Muscle layer of duodenum (tissue), 2 donors: ENCODE measurements around the gene ABLIM2.

Experiments used
- H3K27ac ChIP-seq: one replicate; pipeline ENCODE4 v1.7.0; 2013; ENCODE audit warnings: mild to moderate bottlenecking, low read length
- H3K27me3 ChIP-seq: one replicate; pipeline ENCODE4 v1.7.0; 2013; ENCODE audit warnings: low read depth, mild to moderate bottlenecking, control low read depth, low read length
- H3K36me3 ChIP-seq, 2 donors: one replicate each; pipeline ENCODE4 v1.7.0; 2013; ENCODE audit warnings: low read length in 2 of 2, control low read depth in 1 of 2, mild to moderate bottlenecking in 1 of 2; ENCODE audit not compliant: insufficient read depth in 2 of 2, control insufficient read depth in 1 of 2
- H3K4me1 ChIP-seq, 2 donors: one replicate each; pipeline ENCODE4 v1.7.0; 2013; ENCODE audit warnings: low read length in 2 of 2, mild to moderate bottlenecking in 2 of 2, control low read depth in 1 of 2, moderate library complexity in 1 of 2; ENCODE audit not compliant: insufficient read depth in 2 of 2, control insufficient read depth in 1 of 2
- H3K4me3 ChIP-seq, 2 donors: one replicate each; pipeline ENCODE4 v1.7.0; 2013; ENCODE audit warnings: low read length in 2 of 2, low read depth in 1 of 2, mild to moderate bottlenecking in 1 of 2
- H3K9me3 ChIP-seq, 2 donors: one replicate each; pipeline ENCODE4 v1.7.0; 2013; ENCODE audit warnings: low read length in 2 of 2, control low read depth in 1 of 2, mild to moderate bottlenecking in 1 of 2; ENCODE audit not compliant: control insufficient read depth in 1 of 2
- donor health status: healthy.

Gene ABLIM2

DNA sequence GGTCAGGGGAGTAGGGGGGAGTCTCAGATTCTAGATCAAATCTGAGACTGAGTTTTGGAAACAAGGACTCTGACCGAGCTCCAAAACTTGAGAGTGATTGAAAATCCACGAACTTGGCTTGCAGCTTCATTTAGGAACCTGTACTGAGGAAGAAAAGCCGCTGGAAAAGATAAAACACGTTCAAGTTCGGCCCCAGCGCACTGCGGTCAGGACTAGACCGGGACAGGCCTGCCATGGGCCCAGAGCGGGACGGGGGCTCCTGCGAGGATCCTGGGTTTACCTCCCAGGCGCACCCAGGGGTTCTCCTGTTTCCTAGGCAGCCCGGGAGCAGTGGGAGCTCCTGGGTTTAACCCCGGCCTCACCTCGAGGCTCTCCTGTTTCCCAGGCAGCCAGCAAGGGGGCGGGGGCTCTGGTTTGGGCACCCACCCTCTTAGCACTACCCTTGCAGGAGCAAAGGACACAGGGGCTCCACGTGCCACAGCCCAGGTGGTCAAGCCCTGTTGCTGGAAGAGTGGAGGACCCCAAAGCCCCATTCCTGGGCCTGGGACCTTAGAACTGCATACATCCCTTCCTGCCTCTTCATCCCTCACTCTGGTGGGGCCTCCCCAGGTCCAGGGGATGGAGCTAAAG lies 74.5 kb downstream of the ABLIM2 start:
- no peak overlapping the region for H3K27ac ChIP-seq
- no peaks in the 10 kb centered on the region for H3K4me1 ChIP-seq
- H3K36me3 ChIP-seq: no peaks in the 10 kb centered on the region
- H3K27me3 ChIP-seq: no peaks in the 10 kb centered on the region
- no peaks in the 10 kb centered on the region for H3K9me3 ChIP-seq
- no peak overlapping the region for H3K4me3 ChIP-seq

DNA sequence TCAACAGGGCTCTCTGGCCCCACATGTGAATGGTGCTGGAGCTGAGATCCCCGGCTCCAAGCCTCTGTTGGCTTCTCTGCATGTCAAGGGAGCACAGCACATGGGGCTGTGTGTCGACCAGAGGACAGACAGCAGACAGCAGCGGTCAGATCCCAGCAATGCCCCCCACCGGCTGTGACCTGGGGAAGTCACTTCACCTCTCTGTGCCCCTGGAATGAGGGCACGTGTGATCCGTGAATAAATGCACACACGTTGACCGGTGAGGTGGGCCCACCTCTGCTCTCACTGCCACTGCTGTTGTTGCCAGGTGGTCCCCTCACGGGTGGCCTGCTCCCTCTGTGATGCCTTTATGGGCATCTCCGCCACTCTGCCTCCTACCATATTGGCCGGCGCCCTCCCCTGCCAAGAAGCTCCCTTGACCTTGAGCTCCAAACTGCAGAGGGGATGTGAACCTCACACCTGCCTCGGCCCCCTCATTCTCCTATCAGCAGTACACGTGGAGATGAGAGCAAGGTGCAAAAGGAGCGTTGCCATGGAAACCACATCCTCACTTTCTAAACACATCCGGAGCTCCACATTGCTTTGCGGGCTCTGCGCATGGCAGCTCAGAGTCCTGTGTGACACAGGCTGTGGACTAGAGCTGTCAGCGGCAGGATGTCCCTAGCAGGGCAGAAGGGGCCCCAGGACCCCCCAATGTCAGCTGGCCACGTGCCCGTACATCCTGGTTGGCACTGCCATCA lies 75.4 kb downstream of the ABLIM2 start:
- H3K27me3 ChIP-seq: no peaks in the 10 kb centered on the region
- no peaks in the 10 kb centered on the region for H3K36me3 ChIP-seq
- no peak overlapping the region for H3K27ac ChIP-seq
- H3K4me1 ChIP-seq: no peaks in the 10 kb centered on the region
- no peaks in the 10 kb centered on the region for H3K9me3 ChIP-seq
- H3K4me3 ChIP-seq: no peak overlapping the region

DNA sequence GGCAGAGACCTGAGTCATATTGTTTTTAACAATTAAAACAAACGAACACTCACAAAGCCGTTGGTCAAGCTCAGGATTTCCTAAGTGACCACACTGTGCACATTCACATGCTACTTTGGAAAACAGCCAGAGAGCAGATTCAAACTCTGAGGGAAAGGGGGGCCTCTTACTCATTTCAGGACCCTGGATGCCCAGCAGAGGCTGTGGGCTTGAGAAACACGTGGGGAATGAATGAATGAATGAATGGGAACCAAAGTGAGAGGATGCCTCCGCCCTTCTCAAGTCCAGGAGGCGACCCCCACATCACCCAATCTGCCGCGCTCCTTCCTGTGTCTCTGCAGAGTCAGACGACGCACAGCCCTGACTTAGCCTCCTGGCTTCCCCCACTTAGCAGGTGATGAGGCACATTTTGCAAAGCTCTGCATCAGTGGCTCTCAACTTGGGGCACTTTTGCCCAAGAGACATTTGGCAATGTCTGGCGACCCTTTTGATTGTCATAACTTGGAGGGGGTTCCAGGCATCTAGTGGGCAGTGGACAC lies 76.0 kb downstream of the ABLIM2 start:
- Histone ChIP-seq H3K27ac (no peak overlapping the region), H3K4me3 (no peak overlapping the region)

DNA sequence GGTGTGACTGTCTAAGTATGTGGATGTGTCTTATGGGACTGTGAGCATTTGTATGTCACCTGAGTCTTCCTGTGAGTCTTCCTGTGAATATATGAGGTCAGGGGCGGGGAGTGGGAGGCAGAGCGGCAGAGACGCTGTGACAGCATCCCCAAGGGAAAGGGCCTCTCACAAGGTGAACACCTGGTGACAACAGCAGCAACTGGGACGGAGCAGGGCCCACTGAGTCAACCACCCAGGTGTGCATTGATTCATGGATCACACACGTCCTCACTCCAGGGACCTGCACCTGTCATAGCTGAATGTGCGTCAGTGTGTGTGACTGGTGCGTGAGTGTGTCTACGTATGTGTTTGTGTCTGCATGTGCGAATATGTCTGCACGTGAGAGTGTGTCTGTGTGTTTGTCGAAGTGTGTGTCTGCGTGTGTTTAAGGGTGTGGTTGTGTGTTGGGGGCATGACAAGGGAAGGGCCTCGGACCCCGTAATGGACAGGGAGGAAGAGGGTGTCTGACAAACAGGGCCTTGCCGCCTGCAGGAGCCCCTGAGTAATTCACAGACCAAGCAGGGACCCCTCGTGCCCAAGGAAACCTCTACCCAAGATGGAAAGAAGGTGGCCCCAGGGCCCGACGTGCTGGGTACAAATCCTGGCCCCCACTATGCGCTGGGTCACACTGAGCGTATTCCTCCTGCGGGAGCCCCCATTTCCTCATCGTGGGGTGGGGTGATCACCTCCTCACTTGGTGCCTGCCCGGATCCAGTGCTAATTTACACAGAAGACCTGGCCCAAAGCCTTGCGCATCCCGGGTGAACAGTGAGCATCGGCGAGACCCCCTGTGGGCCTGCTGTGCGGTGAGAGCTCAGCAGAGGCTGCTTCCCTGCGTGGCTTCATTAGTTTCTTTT lies 76.7 kb downstream of the ABLIM2 start:
- no peaks in the 10 kb centered on the region for H3K27me3 ChIP-seq
- peaks cover 0 to 7% of the 10 kb centered on the region in 2 donors for H3K36me3 ChIP-seq
- no peak overlapping the region for H3K27ac ChIP-seq
- no peak overlapping the region for H3K4me3 ChIP-seq
- H3K9me3 ChIP-seq: no peaks in the 10 kb centered on the region
- H3K4me1 ChIP-seq: no peaks in the 10 kb centered on the region

More for the DNA sequence above, 76.0 kb downstream of the ABLIM2 start:
- Histone ChIP-seq H3K36me3 (peaks cover 0 to 2% of the 10 kb centered on the region in 2 donors), H3K9me3 (no peaks in the 10 kb centered on the region), H3K27me3 (no peaks in the 10 kb centered on the region), H3K4me1 (no peaks in the 10 kb centered on the region)

DNA sequence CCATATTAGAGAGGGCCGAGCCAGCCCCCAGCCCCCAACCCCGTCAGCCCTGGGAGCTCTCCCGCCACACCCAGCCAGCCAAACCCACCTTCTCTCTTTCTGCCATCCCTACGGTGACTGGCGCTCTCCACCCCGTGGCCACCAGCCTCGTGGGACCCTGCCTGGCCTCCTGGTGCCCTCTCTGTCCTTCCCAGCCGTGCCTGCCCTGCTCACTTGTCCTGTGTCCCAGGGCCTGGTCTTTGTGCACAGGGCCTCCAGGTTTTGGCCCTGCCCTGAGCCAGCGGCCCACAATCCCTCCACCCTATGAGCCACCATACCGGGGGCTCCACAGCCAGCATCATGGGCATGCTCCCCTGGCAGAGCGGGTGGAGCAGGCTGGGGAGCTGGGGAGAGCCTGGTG lies 77.4 kb downstream of the ABLIM2 start:
- Histone ChIP-seq H3K4me1 (no peaks in the 10 kb centered on the region), H3K9me3 (no peaks in the 10 kb centered on the region), H3K27me3 (no peaks in the 10 kb centered on the region), H3K36me3 (peaks cover 0 to 7% of the 10 kb centered on the region in 2 donors), H3K27ac (no peak overlapping the region), H3K4me3 (no peak overlapping the region)

DNA sequence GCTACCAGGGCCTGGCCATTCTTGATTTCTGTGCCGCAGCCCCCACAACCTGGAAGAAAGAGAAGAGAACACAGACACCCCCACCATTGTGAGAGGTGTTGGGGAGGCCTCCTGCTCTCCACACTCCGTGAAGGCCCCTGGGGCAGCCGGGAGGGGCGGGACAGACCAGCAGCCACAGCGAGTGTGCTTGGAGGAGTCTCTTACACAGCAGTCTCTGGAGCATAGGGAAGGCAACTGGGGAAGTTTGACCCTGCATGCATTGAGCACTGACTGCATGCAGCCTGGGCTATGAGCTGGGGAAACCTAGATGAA lies 77.9 kb downstream of the ABLIM2 start:
- peaks cover 0 to 7% of the 10 kb centered on the region in 2 donors for H3K36me3 ChIP-seq
- no peak overlapping the region for H3K27ac ChIP-seq
- H3K27me3 ChIP-seq: no peaks in the 10 kb centered on the region
- no peaks in the 10 kb centered on the region for H3K9me3 ChIP-seq
- H3K4me3 ChIP-seq: no peak overlapping the region
- H3K4me1 ChIP-seq: no peaks in the 10 kb centered on the region

DNA sequence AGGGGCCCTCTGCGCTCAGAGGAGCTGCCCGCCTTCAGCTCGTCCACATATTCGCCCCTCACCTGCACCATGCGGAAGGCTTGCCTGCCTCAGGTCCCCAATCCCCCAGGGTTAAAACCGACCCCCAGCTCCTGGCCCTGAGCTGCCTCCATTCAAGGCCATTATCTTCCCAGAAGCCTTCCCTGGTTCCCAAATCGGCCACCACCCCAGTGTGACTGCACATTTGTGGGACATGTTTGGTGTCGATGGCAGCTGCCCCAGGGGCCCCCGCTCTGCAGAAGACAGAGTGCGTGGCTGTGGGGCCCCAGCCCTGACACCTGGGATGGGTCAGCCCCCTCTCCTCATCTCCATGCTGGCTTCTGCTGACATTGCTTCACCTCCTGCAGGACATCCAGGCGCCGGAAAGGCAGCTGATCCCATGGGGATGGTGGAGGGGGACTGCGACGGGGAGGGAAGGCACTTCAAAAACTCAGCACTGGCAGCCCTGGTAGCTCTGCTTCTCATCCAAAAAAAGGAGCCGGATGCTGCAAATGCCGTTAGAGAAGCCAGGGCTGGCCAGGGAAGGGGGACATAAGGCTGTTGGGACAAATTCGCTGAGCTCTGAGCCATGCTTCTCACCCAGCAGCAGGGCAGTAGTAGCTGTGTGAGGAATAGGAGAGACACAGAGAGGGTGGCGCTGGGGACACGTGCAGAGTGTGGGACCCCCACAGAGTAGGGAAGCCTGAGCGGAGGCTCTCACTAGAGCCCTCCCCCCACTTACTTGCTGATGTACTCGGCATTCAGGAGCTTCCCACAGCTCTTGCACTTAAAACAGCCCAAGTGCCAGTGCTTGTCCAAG lies 78.5 kb downstream of the ABLIM2 start:
- peaks cover 0 to 7% of the 10 kb centered on the region in 2 donors for H3K36me3 ChIP-seq
- no peaks in the 10 kb centered on the region for H3K4me1 ChIP-seq
- H3K4me3 ChIP-seq: no peak overlapping the region
- no peaks in the 10 kb centered on the region for H3K27me3 ChIP-seq
- H3K27ac ChIP-seq: no peak overlapping the region
- H3K9me3 ChIP-seq: no peaks in the 10 kb centered on the region

DNA sequence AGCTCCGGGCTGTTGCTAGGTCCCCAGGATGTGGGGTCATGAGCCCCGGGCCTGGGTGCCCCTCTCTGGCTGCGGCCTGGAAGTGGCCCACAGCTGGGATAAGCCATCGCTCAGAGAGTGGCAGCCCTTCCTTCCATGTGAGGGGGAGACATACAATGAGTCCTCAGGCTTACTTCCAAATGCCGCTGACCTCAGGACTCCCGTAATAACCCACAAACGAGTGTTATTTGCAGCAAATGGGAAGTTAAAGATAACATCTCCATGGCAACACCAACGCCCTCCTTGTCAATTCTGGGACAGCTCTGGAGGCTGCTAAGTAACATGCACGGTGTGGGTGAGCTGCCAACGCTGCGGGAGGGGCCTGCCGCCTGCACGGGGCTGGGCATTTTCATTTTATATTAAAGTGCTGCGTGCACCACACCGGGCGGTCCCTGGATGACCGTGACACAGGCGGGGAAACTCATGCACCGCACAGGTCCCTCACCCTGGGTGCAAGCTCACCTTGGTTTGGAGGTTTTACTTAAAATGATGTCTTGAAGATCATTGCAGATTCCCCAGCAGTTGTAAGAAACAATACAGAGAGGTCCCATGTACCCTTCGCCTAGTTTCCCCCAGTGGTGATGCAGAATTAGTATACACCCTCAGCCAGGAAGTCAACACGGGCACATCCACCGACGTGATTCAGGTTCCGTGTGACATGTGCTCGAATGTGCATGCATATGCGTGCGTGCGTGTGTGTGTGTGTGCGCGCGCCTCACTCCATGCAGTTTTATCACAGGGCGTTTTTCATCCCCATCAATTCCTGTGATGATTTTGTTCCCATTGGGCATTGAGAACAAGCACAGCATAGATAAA lies 79.4 kb downstream of the ABLIM2 start:
- no peak overlapping the region for H3K4me3 ChIP-seq
- H3K27me3 ChIP-seq: no peaks in the 10 kb centered on the region
- no peak overlapping the region for H3K27ac ChIP-seq
- no peaks in the 10 kb centered on the region for H3K9me3 ChIP-seq
- peaks cover 0 to 7% of the 10 kb centered on the region in 2 donors for H3K36me3 ChIP-seq
- H3K4me1 ChIP-seq: no peaks in the 10 kb centered on the region

DNA sequence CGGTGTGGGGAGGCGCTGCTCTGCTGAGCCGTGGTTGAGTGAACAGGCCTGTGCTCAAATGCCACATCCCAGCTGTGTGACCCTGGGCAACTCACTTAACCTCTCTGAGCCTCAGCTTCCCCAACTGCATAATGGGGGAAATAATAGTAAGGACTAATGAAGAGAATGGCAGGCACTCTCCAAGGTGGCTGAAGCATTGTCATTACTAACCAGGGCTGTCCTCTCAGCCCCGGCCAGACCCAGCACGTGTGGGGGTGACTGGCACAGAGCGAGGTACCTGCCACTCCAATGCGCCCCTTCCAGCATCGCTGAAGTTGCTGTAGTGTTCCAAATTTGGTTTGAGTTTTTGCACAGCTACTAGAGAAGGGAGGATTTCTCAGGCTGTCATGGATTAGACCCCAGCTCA lies 80.0 kb downstream of the ABLIM2 start:
- no peaks in the 10 kb centered on the region for H3K9me3 ChIP-seq
- H3K27ac ChIP-seq: no peak overlapping the region
- H3K4me3 ChIP-seq: no peak overlapping the region
- peaks cover 0 to 7% of the 10 kb centered on the region in 2 donors for H3K36me3 ChIP-seq
- H3K27me3 ChIP-seq: no peaks in the 10 kb centered on the region
- no peaks in the 10 kb centered on the region for H3K4me1 ChIP-seq

DNA sequence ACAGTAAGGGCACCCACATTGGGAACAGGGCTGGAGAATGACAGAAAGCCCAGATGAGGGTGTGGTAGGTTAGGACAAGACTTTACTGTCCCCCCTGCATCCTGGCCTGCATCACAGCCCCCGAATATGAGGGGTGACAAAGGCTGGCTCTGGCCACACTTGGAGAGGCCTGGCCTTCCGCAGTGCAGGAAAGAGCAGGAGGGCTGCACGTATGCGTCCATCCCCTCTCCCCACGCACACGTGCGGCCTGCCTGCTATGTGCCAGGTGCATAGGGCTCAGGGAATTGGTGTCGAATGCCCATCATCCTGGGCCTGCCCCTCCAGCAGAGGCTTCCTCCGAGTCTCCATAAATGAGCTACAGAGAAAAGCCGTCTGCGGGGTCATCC lies 80.5 kb downstream of the ABLIM2 start:
- Histone ChIP-seq H3K4me1 (no peaks in the 10 kb centered on the region), H3K9me3 (no peaks in the 10 kb centered on the region), H3K27me3 (no peaks in the 10 kb centered on the region), H3K36me3 (peaks cover 0 to 7% of the 10 kb centered on the region in 2 donors), H3K27ac (no peak overlapping the region), H3K4me3 (no peak overlapping the region)
